ENCODE results near the gene CYP26A1.

The CYP26A1 gene

GRCh38 chr10:93074597-93075368, 1.1 kb downstream of the CYP26A1 start:
- H3K27me3 ChIP-seq (ENCODE audit: insufficient read depth, poor library complexity, severe bottlenecking) = peaks cover 62% of the 10 kb centered on the region
- no peaks in the 10 kb centered on the region for H3K4me1 ChIP-seq (ENCODE audit: insufficient read depth, poor library complexity, severe bottlenecking)
- H3K4me3 ChIP-seq (ENCODE audit: severe bottlenecking) = no peak overlapping the region
- ATAC-seq (ENCODE audit: low read depth) (no peak), DNase-seq (ENCODE audit: low spot score) (no peak)
- no peaks in the 10 kb centered on the region for H3K36me3 ChIP-seq (ENCODE audit: low read depth)
- no peaks in the 10 kb centered on the region for H3K9me3 ChIP-seq (ENCODE audit: severe bottlenecking)
- H3K27ac ChIP-seq (ENCODE audit: poor library complexity, severe bottlenecking) = no peak overlapping the region
- TF ChIP-seq, protein P1, sequence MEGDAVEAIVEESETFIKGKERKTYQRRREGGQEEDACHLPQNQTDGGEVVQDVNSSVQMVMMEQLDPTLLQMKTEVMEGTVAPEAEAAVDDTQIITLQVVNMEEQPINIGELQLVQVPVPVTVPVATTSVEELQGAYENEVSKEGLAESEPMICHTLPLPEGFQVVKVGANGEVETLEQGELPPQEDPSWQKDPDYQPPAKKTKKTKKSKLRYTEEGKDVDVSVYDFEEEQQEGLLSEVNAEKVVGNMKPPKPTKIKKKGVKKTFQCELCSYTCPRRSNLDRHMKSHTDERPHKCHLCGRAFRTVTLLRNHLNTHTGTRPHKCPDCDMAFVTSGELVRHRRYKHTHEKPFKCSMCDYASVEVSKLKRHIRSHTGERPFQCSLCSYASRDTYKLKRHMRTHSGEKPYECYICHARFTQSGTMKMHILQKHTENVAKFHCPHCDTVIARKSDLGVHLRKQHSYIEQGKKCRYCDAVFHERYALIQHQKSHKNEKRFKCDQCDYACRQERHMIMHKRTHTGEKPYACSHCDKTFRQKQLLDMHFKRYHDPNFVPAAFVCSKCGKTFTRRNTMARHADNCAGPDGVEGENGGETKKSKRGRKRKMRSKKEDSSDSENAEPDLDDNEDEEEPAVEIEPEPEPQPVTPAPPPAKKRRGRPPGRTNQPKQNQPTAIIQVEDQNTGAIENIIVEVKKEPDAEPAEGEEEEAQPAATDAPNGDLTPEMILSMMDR (IDR thresholded peaks at IDR 0.05; ENCODE audit: poor library complexity, severe bottlenecking) = no peak

GRCh38 chr10:93075369-93076221, 1.9 kb downstream of the CYP26A1 start:
- TF ChIP-seq, protein P1 (IDR thresholded peaks at IDR 0.05; ENCODE audit: poor library complexity, severe bottlenecking) = no peak
- H3K4me3 ChIP-seq (ENCODE audit: severe bottlenecking) = no peak overlapping the region
- peaks cover 62% of the 10 kb centered on the region for H3K27me3 ChIP-seq (ENCODE audit: insufficient read depth, poor library complexity, severe bottlenecking)
- H3K4me1 ChIP-seq (ENCODE audit: insufficient read depth, poor library complexity, severe bottlenecking) = no peaks in the 10 kb centered on the region
- H3K36me3 ChIP-seq (ENCODE audit: low read depth) = no peaks in the 10 kb centered on the region
- H3K27ac ChIP-seq (ENCODE audit: poor library complexity, severe bottlenecking) = no peak overlapping the region
- ATAC-seq (ENCODE audit: low read depth) (no peak), DNase-seq (ENCODE audit: low spot score) (no peak)
- no peaks in the 10 kb centered on the region for H3K9me3 ChIP-seq (ENCODE audit: severe bottlenecking)

GRCh38 chr10:93076871-93077270, 3.2 kb downstream of the CYP26A1 start:
- Histone ChIP-seq H3K36me3 (ENCODE audit: low read depth) (no peaks in the 10 kb centered on the region), H3K27ac (ENCODE audit: poor library complexity, severe bottlenecking) (no peak overlapping the region), H3K27me3 (ENCODE audit: insufficient read depth, poor library complexity, severe bottlenecking) (peaks cover 55% of the 10 kb centered on the region), H3K4me3 (ENCODE audit: severe bottlenecking) (no peak overlapping the region), H3K4me1 (ENCODE audit: insufficient read depth, poor library complexity, severe bottlenecking) (no peaks in the 10 kb centered on the region), H3K9me3 (ENCODE audit: severe bottlenecking) (no peaks in the 10 kb centered on the region)
- DNase-seq (ENCODE audit: low spot score) = no peak
- no peak for ATAC-seq (ENCODE audit: low read depth)
- TF ChIP-seq, protein P1 (IDR thresholded peaks at IDR 0.05; ENCODE audit: poor library complexity, severe bottlenecking) = no peak

GRCh38 chr10:93077860-93078337, 4.2 kb downstream of the CYP26A1 start:
- H3K4me3 ChIP-seq (ENCODE audit: severe bottlenecking) = no peak overlapping the region
- no peaks in the 10 kb centered on the region for H3K36me3 ChIP-seq (ENCODE audit: low read depth)
- TF ChIP-seq, protein P1 (IDR thresholded peaks at IDR 0.05; ENCODE audit: poor library complexity, severe bottlenecking) = no peak
- ATAC-seq (ENCODE audit: low read depth) (no peak), DNase-seq (ENCODE audit: low spot score) (no peak)
- no peaks in the 10 kb centered on the region for H3K4me1 ChIP-seq (ENCODE audit: insufficient read depth, poor library complexity, severe bottlenecking)
- no peaks in the 10 kb centered on the region for H3K9me3 ChIP-seq (ENCODE audit: severe bottlenecking)
- no peak overlapping the region for H3K27ac ChIP-seq (ENCODE audit: poor library complexity, severe bottlenecking)
- peaks cover 44% of the 10 kb centered on the region for H3K27me3 ChIP-seq (ENCODE audit: insufficient read depth, poor library complexity, severe bottlenecking)
